HepG2 (cell line): ENCODE data around the gene EPB41L5.

Source experiments
- DRAP1 ChIP-seq: IDR thresholded peaks from 2 replicates; pipeline ENCODE4 v1.6.1; 2016; ENCODE audit warnings: missing genetic modification reagents, missing compliant biosample characterization
- HOMEZ ChIP-seq: IDR thresholded peaks from 2 replicates; pipeline ENCODE4 v1.6.1; 2016; ENCODE audit warnings: low read depth
- RERE ChIP-seq: IDR thresholded peaks from 2 replicates; pipeline ENCODE4 v1.6.1; 2016; ENCODE audit warnings: low read depth, missing genetic modification reagents, missing compliant biosample characterization
- TCF7 ChIP-seq: sonication (generic); IDR thresholded peaks from 2 replicates; pipeline ENCODE4 v1.6.1; 2016; ENCODE audit warnings: antibody characterized with exemption, low read depth
- ZKSCAN8 ChIP-seq: IDR thresholded peaks from 2 replicates; pipeline ENCODE4 v1.6.1; 2016; ENCODE audit warnings: borderline replicate concordance, missing genetic modification reagents, missing compliant biosample characterization

- TF ChIP-seq ZKSCAN8 (CRISPR knock-in tag) (no peak), RERE (CRISPR knock-in tag) (no peak), HOMEZ (CRISPR knock-in tag) (peak; percentile 78; the same call in 1 of the 2 replicates), TCF7 (no peak), DRAP1 (CRISPR knock-in tag) (no peak)
These were observed 137.2 kb downstream of the EPB41L5 start for GRCh38 chr2:120150040-120150482.
